Aorta (tissue), 5 donors: ENCODE results near the gene APOA1. TPM values are rescaled to one million over a fixed set of nuclear protein-coding genes. Genes with fewer than 3 reads are reported as not detected.
"Not testable (repeated sequence)": the region's sequence is repeated elsewhere in the genome, so short reads cannot be mapped to it uniquely, and the experiment has no call there.

Experiments used
- ATAC-seq: fragments of 200-7000 bp; cut with Tn5 transposase; one replicate; pipeline ENCODE4 v1.9.1; 2022; ENCODE audit warnings: moderate library complexity; ENCODE audit not compliant: low FRiP score
- DNase-seq, 2 donors: peaks; one replicate each; pipeline ENCODE4 v3.0.0-alpha.2; 2020
- H3K27ac ChIP-seq, 2 donors: one replicate each; pipeline ENCODE4 v1.5.1; 2013; ENCODE audit warnings: low read length in 2 of 2, mild to moderate bottlenecking in 2 of 2, moderate library complexity in 2 of 2, control low read depth in 1 of 2, inconsistent platforms in 1 of 2, low read depth in 1 of 2
- H3K27me3 ChIP-seq, 2 donors: one replicate each; pipeline ENCODE4 v1.6.1; 2013; ENCODE audit warnings: control low read depth in 1 of 2, low read length in 1 of 2, mild to moderate bottlenecking in 1 of 2, moderate library complexity in 1 of 2; ENCODE audit not compliant: insufficient read depth in 2 of 2, control insufficient read depth in 1 of 2
- H3K36me3 ChIP-seq, 2 donors: one replicate each; pipeline ENCODE4 v1.6.1; 2013; ENCODE audit warnings: control low read depth in 1 of 2, low read length in 1 of 2, mild to moderate bottlenecking in 1 of 2; ENCODE audit not compliant: insufficient read depth in 2 of 2, control insufficient read depth in 1 of 2
- H3K4me1 ChIP-seq, 2 donors: one replicate each; pipeline ENCODE4 v1.6.1; 2013; ENCODE audit warnings: low read length in 2 of 2, control low read depth in 1 of 2, mild to moderate bottlenecking in 1 of 2, moderate library complexity in 1 of 2; ENCODE audit not compliant: insufficient read depth in 2 of 2, control insufficient read depth in 1 of 2
- H3K4me3 ChIP-seq, 2 donors: one replicate each; pipeline ENCODE4 v1.5.1; 2013; ENCODE audit warnings: low read length in 2 of 2, control low read depth in 1 of 2, mild to moderate bottlenecking in 1 of 2
- H3K9me3 ChIP-seq: one replicate; pipeline ENCODE4 v1.6.1; 2013; ENCODE audit warnings: mild to moderate bottlenecking, low read length; ENCODE audit not compliant: control insufficient read depth
- WGBS, 2 donors: extraction: QIAGEN DNeasy Blood & Tissue Kit; methylation state at CpG; one replicate each; pipeline ENCODE4 v1.1.7; 2013; 5-methylcytosine and 5-hydroxymethylcytosine counted together
- intact Hi-C, 2 donors: fragments of 100-400 bp; cut with DNase I; formaldehyde crosslinking; loops; one replicate each; pipeline versions ENCODE4 v1.14.2 to v1.15.0; 2022
- polyA plus RNA-seq, 2 donors: library from polyadenylated mRNA; stranded (reverse); fragments of 200-250 nt; gene quantifications; one replicate each; pipeline ENCODE4 v1.2.3, GENCODE V29; 2013
- total RNA-seq, 2 donors: library from RNA; stranded (reverse); fragmentation: NEBNext Ultra II Directional; extraction: Animal tissue kit (Norgen Biotek cat#: 25700); gene quantifications; one replicate each; pipeline ENCODE4 v1.2.1, GENCODE V29; 2021
- donor health status: healthy with polysubstance abuse.
- donor health status: Bipolar disorder and iron deficiency.
- donor health status: DM: no; HTN: no; CAD: no.
- donor health status: DM: no; HTN: no; CAD: no.
- donor health status: DM: yes; HTN: yes; CAD: no.

The APOA1 gene
- total and polyA plus RNA-seq, 4 donors = 1.2 to 416 TPM; not detected in 2

- Histone ChIP-seq H3K4me3 (no peak overlapping the region), H3K27ac (no peak overlapping the region), H3K27me3 (no peaks in the 10 kb centered on the region), H3K9me3 (no peaks in the 10 kb centered on the region), H3K4me1 (no peaks in the 10 kb centered on the region), H3K36me3 (no peaks in the 10 kb centered on the region)
- WGBS, 2 donors = 92 to 96% methylated on average over 6 of the region's 6 CpGs
- intact Hi-C loops = no loop called here
- DNase-seq (no peak), ATAC-seq (no peak)
These were observed 29.7 kb downstream of the APOA1 start for GRCh38 chr11:116807601-116808261.

GRCh38 chr11:116804001-116804400 is 33.4 kb downstream of the APOA1 start:
- 46% methylated on average over 3 of the region's 3 CpGs for WGBS, 2 donors
- no peaks in the 10 kb centered on the region for H3K36me3 ChIP-seq
- no peaks in the 10 kb centered on the region for H3K4me1 ChIP-seq
- no peak overlapping the region for H3K4me3 ChIP-seq
- no peak overlapping the region for H3K27ac ChIP-seq
- no peaks in the 10 kb centered on the region for H3K27me3 ChIP-seq
- no peaks in the 10 kb centered on the region for H3K9me3 ChIP-seq
- intact Hi-C loops = no loop called here
- ATAC-seq = no peak
- DNase-seq = no peak

DNA sequence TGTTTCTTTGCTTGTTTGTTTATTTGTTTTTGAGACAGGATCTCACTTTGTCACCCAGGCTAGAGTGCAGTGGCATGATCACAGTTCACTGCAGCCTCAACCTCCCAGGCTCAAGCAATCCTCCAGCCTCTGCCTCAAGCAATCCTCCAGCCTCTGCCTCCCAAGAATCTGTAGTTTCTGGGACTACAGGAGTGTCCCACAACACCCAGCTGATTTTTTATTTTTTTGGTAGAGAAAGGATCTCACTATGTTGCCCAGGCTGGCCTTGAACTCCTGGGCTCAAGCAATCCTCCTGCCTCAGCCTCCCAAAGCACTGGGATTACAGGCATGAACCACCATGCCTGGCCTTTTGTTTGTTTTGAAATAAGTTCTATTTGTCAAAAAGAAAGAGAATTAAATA is 35.8 kb downstream of the APOA1 start:
- H3K27me3 ChIP-seq, DNase-seq, H3K4me3 ChIP-seq, H3K4me1 ChIP-seq, H3K9me3 ChIP-seq, intact Hi-C loops, ATAC-seq, H3K27ac ChIP-seq, H3K36me3 ChIP-seq: not testable (repeated sequence)

- H3K4me1 ChIP-seq = no peaks in the 10 kb centered on the region
- no peak overlapping the region for H3K27ac ChIP-seq
- intact Hi-C loops = no loop called here
- H3K9me3 ChIP-seq = no peaks in the 10 kb centered on the region
- H3K27me3 ChIP-seq = no peaks in the 10 kb centered on the region
- ATAC-seq = no peak
- no peaks in the 10 kb centered on the region for H3K36me3 ChIP-seq
- DNase-seq = no peak
- H3K4me3 ChIP-seq = no peak overlapping the region
- WGBS, 2 donors = 93 to 95% methylated on average over 2 of the region's 2 CpGs
These were observed 36.8 kb downstream of the APOA1 start for GRCh38 chr11:116800610-116801009.

- Histone ChIP-seq H3K4me3 (no peak overlapping the region), H3K36me3 (no peaks in the 10 kb centered on the region), H3K4me1 (no peaks in the 10 kb centered on the region), H3K9me3 (no peaks in the 10 kb centered on the region), H3K27me3 (no peaks in the 10 kb centered on the region), H3K27ac (no peak overlapping the region)
- intact Hi-C loops = loop anchor here in 1 of 2 donors (10.0 kb wide), 1 partner anchor 306 kb away; no protein-coding TSS in a partner anchor
- DNase-seq = no peak
- ATAC-seq = no peak
- WGBS, 2 donors = 81 to 87% methylated on average over 5 of the region's 5 CpGs
These were observed 39.1 kb downstream of the APOA1 start for GRCh38 chr11:116798368-116798767.

GRCh38 chr11:116797816-116798215 is 39.6 kb downstream of the APOA1 start:
- ATAC-seq (no peak), DNase-seq (no peak)
- Histone ChIP-seq H3K27ac (no peak overlapping the region), H3K9me3 (no peaks in the 10 kb centered on the region), H3K4me1 (no peaks in the 10 kb centered on the region), H3K27me3 (no peaks in the 10 kb centered on the region), H3K36me3 (no peaks in the 10 kb centered on the region), H3K4me3 (no peak overlapping the region)
- intact Hi-C loops = loop anchor here in 1 of 2 donors (10.0 kb wide), 1 partner anchor 307 kb away; no protein-coding TSS in a partner anchor
- WGBS, 2 donors = 32 to 40% methylated on average over 5 of the region's 5 CpGs

- 89 to 90% methylated on average over 1 of the region's 1 CpG for WGBS, 2 donors
- Histone ChIP-seq H3K4me1 (no peaks in the 10 kb centered on the region), H3K4me3 (no peak overlapping the region), H3K9me3 (no peaks in the 10 kb centered on the region), H3K36me3 (no peaks in the 10 kb centered on the region), H3K27me3 (no peaks in the 10 kb centered on the region), H3K27ac (no peak overlapping the region)
- DNase-seq = no peak
- intact Hi-C loops = loop anchor here in 1 of 2 donors (10.0 kb wide), 1 partner anchor 308 kb away; no protein-coding TSS in a partner anchor
- no peak for ATAC-seq
These were observed 40.9 kb downstream of the APOA1 start for GRCh38 chr11:116796548-116796947.

DNA sequence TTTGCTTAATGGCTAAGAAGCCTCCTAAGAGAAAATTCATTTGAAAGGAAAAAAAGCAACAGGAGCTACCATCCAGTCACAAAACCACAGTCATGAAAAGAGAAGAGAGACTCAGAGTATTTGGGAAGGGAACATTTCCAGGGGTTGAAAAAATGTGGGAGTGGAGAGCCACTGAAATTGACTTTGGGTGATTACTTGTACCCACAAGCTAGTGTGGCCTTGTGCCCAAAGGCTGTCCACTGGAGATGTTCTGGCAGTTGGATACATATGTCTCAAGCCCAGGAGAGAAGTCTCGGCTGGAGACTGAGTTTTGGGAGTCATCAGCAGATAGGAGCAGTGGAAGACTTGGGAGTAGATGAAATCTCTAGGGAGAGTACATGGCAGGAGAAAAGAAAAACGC is 42.6 kb downstream of the APOA1 start:
- Histone ChIP-seq H3K9me3 (no peaks in the 10 kb centered on the region), H3K4me1 (no peaks in the 10 kb centered on the region), H3K27ac (no peak overlapping the region), H3K4me3 (no peak overlapping the region), H3K27me3 (no peaks in the 10 kb centered on the region), H3K36me3 (no peaks in the 10 kb centered on the region)
- intact Hi-C loops = loop anchor here (5.0 to 10.0 kb wide), 2 partner anchors 310 to 312 kb away; no protein-coding TSS in a partner anchor
- WGBS, 2 donors = 72 to 76% methylated on average over 2 of the region's 2 CpGs
- no peak for ATAC-seq
- DNase-seq = no peak

DNA sequence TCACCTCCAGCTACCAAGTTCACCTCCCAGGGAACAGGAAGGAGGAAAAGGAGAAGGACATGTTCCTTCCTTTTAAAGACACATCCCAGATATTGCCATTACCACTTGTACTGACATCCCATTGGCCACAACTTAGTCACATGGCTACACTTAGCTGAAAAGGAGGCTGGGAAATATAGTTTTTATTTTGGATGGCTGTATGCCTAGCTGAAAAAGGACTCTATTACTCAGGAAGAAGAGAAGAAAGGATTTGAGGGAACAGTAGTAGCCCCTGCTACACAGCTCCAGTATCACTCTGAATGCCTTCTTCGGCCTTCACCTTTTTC is 43.7 kb downstream of the APOA1 start:
- ATAC-seq (no peak), DNase-seq (no peak)
- H3K36me3 ChIP-seq = no peaks in the 10 kb centered on the region
- H3K4me1 ChIP-seq = no peaks in the 10 kb centered on the region
- no peaks in the 10 kb centered on the region for H3K27me3 ChIP-seq
- H3K9me3 ChIP-seq = no peaks in the 10 kb centered on the region
- 95 to 100% methylated on average over 1 of the region's 1 CpG for WGBS, 2 donors
- no peak overlapping the region for H3K4me3 ChIP-seq
- no peak overlapping the region for H3K27ac ChIP-seq
- intact Hi-C loops = loop anchor here (5.0 to 10.0 kb wide), 2 partner anchors 311 to 314 kb away; no protein-coding TSS in a partner anchor
